Activated naive CD4-positive, alpha-beta T cell treated with anti-CD3 and anti-CD28 coated beads for 36 hours (primary cell): ENCODE data around the gene KIR2DL3. TPM values are rescaled to one million over a fixed set of nuclear protein-coding genes. Genes with fewer than 3 reads are reported as not detected.
"Not testable (repeated sequence)": the region's sequence is repeated elsewhere in the genome, so short reads cannot be mapped to it uniquely, and the experiment has no call there.

Experiments
- CTCF ChIA-PET: fragments of 350-600 bp; sonication (Branson Sonifier 250); formaldehyde crosslinking; loops from one replicate; lab custom pipeline; 2021; ENCODE audit warnings: antibody characterized with exemption; lab: Charles Lee
- DNase-seq: peaks from one replicate; pipeline ENCODE4 v3.0.0-alpha.2; 2020
- H3K27ac Mint-ChIP-seq: one replicate; pipeline ENCODE4 v1.8.0; 2021; ENCODE audit warnings: mild to moderate bottlenecking, mixed read lengths
- H3K27me3 Mint-ChIP-seq: one replicate; pipeline ENCODE4 v1.8.0; 2021; ENCODE audit warnings: low read depth, mixed read lengths
- H3K36me3 Mint-ChIP-seq: one replicate; pipeline ENCODE4 v1.8.0; 2021; ENCODE audit warnings: low read depth, mixed read lengths
- H3K4me1 Mint-ChIP-seq: one replicate; pipeline ENCODE4 v1.8.0; 2021; ENCODE audit warnings: low read depth, mixed read lengths
- H3K4me3 Mint-ChIP-seq: one replicate; pipeline ENCODE4 v1.8.0; 2021; ENCODE audit warnings: mild to moderate bottlenecking, moderate library complexity, mixed read lengths
- H3K9me3 Mint-ChIP-seq: one replicate; pipeline ENCODE4 v1.8.0; 2021; ENCODE audit warnings: mixed read lengths
- intact Hi-C: fragments of 100-400 bp; cut with micrococcal nuclease; formaldehyde crosslinking; loops from one replicate; pipeline ENCODE4 v1.15.1; 2023
- total RNA-seq, 2 experiments: library from RNA; stranded (reverse); gene quantifications; one replicate each; pipeline ENCODE4 v1.2.3, GENCODE V29; 2021

Gene KIR2DL3
- total RNA-seq, 2 experiments from 2014 or later, result not detected

DNA sequence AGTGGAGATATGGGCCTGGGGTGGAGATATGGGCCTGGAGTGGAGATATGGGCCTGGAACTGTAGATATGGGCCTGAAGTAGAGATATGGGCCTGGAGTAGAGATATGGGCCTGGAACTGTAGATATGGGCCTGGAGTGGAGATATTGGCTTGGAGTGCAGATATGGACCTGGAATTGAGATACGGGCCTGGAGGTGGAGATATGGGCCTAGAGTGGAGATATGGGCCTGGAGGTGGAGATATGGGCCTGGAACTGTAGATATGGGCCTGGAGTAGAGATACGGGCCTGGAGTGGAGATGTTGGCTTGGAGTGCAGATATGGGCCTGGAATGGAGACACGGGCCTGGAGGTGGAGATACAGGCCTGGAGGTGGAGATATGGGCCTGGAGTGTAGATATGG is 13.7 kb upstream of the KIR2DL3 start:
- no peak for DNase-seq
- CTCF ChIA-PET, result no interaction called here
- intact Hi-C loops, result no loop called here
- Mint-ChIP-seq H3K27me3 (peaks cover 4% of the 10 kb centered on the region), H3K27ac (no peak overlapping the region), H3K4me3 (no peak overlapping the region), H3K4me1 (no peaks in the 10 kb centered on the region), H3K36me3 (no peaks in the 10 kb centered on the region), H3K9me3 (peaks cover 12% of the 10 kb centered on the region)

DNA sequence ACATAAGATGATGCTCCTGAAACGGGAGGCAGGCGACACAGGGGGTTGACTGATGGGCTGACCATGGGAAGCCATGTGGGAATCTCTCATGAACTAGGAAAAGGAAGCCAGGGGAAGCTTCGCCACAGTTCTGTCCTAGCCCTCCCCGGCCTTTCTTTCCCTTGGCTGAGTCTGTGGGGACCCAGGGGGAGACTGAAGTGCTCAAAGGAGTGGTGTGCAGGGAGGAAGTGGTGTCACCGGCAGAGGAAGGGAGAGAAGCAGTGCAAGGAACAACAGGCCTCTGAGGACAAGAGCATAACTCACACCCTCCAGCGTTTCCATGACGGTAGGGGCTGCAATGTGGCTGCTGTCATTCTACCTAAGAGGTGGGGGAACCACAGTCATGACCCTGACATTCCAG is 13.0 kb upstream of the KIR2DL3 start:
- DNase-seq, result no peak
- no peaks in the 10 kb centered on the region for H3K36me3 Mint-ChIP-seq
- H3K9me3 Mint-ChIP-seq, result peaks cover 7% of the 10 kb centered on the region
- no peaks in the 10 kb centered on the region for H3K4me1 Mint-ChIP-seq
- intact Hi-C loops, result no loop called here
- CTCF ChIA-PET, result no interaction called here
- no peak overlapping the region for H3K4me3 Mint-ChIP-seq
- H3K27me3 Mint-ChIP-seq, result peaks cover 4% of the 10 kb centered on the region
- H3K27ac Mint-ChIP-seq, result no peak overlapping the region

GRCh38 chr19:54727562-54727961 is 10.8 kb upstream of the KIR2DL3 start:
- Mint-ChIP-seq H3K4me1 (no peaks in the 10 kb centered on the region), H3K4me3 (no peak overlapping the region), H3K9me3 (no peaks in the 10 kb centered on the region), H3K36me3 (no peaks in the 10 kb centered on the region), H3K27me3 (peaks cover 10% of the 10 kb centered on the region), H3K27ac (no peak overlapping the region)
- intact Hi-C loops, result no loop called here
- DNase-seq, result no peak
- CTCF ChIA-PET, result no interaction called here

DNA sequence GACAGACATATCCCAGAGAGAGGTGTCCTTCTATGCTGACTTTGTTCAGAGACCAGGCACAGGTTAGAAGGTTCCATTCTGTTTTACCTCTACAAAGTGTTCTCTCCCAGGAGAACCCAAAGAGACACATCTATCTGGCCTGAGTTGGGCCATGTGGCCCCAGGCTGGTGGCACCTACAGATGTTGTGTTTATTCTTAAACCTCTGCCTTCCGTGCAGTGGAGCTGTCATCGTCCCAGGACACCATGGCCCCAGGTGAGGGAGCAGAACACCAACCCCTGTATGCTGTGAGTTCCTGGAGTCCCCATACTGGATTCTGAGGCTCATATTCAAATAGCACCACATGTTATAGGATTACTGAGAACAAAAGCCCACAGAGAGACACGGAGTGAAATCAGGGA is 10.1 kb upstream of the KIR2DL3 start:
- CTCF ChIA-PET, result no interaction called here
- DNase-seq, result no peak
- Mint-ChIP-seq H3K27me3 (peaks cover 11% of the 10 kb centered on the region), H3K36me3 (no peaks in the 10 kb centered on the region), H3K4me3 (no peak overlapping the region), H3K9me3 (no peaks in the 10 kb centered on the region), H3K27ac (no peak overlapping the region), H3K4me1 (no peaks in the 10 kb centered on the region)
- intact Hi-C loops, result no loop called here

DNA sequence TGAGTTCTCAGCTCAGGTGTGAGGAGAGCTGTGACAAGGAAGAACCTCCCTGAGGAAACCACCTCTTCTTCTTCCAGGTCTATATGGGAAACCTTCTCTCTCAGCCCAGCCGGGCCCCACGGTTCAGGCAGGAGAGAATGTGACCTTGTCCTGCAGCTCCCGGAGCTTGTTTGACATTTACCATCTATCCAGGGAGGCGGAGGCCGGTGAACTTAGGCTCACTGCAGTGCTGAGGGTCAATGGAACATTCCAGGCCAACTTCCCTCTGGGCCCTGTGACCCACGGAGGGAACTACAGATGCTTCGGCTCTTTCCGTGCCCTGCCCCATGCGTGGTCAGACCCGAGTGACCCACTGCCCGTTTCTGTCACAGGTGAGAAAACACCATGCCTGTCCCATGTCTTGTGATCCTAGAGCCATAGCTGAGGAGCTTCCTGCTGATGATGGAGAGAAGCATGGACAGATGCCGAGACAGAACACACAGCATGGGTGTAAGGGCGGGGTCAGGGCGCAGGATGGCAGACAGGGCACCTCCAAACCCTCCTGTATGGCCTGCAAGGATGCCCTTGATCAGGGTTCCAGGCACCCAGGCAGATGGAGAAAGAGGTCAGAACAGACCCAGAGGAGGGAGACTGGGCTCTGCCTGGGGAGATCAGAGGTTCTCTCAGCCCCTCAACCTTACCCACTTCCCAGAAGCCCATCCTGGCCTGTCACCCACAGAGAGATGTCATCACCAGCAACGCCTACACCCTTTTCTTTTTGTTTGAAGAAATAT is 8.7 kb upstream of the KIR2DL3 start:
- peaks cover 11% of the 10 kb centered on the region for H3K27me3 Mint-ChIP-seq
- H3K4me3 Mint-ChIP-seq, result no peak overlapping the region
- H3K27ac Mint-ChIP-seq, result no peak overlapping the region
- intact Hi-C loops, result no loop called here
- no peak for DNase-seq
- no peaks in the 10 kb centered on the region for H3K36me3 Mint-ChIP-seq
- CTCF ChIA-PET, result no interaction called here
- H3K4me1 Mint-ChIP-seq, result no peaks in the 10 kb centered on the region
- peaks cover 2% of the 10 kb centered on the region for H3K9me3 Mint-ChIP-seq

DNA sequence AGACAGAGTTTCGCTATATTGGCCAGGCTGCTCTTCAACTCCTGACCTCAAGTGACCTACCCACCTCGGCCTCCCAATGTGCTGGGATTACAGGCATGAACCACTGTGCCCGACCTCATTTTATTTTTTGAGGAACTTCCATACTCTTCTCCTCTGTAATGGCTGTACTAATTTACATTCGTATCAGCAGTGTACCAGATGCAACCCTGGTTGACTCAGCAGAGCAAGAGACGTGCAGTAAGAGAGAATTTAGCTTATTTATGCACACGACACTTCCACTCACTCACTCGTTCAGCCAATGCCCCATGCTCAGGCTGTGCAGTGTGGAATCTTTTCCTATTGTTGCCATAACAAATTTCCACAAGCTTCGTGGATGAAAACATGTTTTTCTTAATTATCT is 7.1 kb upstream of the KIR2DL3 start:
- intact Hi-C loops, result no loop called here

DNA sequence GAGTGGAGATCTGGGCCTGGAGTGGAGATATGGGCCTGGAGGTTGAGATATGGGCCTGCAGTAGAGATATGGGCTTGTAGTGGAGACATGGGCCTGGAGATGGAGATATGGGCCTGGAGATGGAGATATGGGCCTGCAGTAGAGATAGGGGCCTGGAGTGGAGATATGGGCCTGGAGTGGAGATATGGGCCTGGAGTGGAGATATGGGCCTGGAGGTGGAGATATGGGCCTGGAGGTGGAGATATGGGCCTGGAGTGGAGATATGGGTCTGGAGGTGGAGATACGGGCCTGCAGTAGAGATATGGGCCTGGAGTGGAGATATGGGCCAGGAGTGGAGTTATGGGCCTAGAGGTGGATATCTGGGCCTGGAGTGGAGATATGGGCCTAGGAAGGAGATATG is 402 bp downstream of the KIR2DL3 start:
- H3K4me1 Mint-ChIP-seq, result no peaks in the 10 kb centered on the region
- DNase-seq, result no peak
- CTCF ChIA-PET, result no interaction called here
- H3K4me3 Mint-ChIP-seq, result no peak overlapping the region
- H3K27ac Mint-ChIP-seq, result no peak overlapping the region
- peaks cover 1% of the 10 kb centered on the region for H3K9me3 Mint-ChIP-seq
- H3K36me3 Mint-ChIP-seq, result no peaks in the 10 kb centered on the region
- H3K27me3 Mint-ChIP-seq, result peaks cover 5% of the 10 kb centered on the region
- intact Hi-C loops, result no loop called here

More for the DNA sequence above, 7.1 kb upstream of the KIR2DL3 start:
- Mint-ChIP-seq H3K36me3 (no peaks in the 10 kb centered on the region), H3K27ac (no peak overlapping the region), H3K9me3 (peaks cover 2% of the 10 kb centered on the region), H3K4me1 (no peaks in the 10 kb centered on the region), H3K27me3 (peaks cover 11% of the 10 kb centered on the region), H3K4me3 (no peak overlapping the region)
- CTCF ChIA-PET, result no interaction called here
- DNase-seq, result no peak

- peaks cover 1% of the 10 kb centered on the region for H3K9me3 Mint-ChIP-seq
- intact Hi-C loops, result no loop called here
- CTCF ChIA-PET, result no interaction called here
- H3K27me3 Mint-ChIP-seq, result peaks cover 5% of the 10 kb centered on the region
- DNase-seq, result no peak
- no peaks in the 10 kb centered on the region for H3K4me1 Mint-ChIP-seq
- H3K4me3 Mint-ChIP-seq, result no peak overlapping the region
- H3K27ac Mint-ChIP-seq, result no peak overlapping the region
- no peaks in the 10 kb centered on the region for H3K36me3 Mint-ChIP-seq
These were observed 1.5 kb downstream of the KIR2DL3 start for GRCh38 chr19:54739587-54740497.

DNA sequence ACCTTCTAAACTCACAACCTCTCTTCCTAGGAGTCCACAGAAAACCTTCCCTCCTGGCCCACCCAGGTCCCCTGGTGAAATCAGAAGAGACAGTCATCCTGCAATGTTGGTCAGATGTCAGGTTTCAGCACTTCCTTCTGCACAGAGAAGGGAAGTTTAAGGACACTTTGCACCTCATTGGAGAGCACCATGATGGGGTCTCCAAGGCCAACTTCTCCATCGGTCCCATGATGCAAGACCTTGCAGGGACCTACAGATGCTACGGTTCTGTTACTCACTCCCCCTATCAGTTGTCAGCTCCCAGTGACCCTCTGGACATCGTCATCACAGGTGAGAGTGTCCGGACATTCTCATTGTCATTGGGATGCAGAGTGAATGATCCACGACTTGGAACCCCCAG is 3.6 kb downstream of the KIR2DL3 start:
- H3K9me3 Mint-ChIP-seq, DNase-seq, intact Hi-C loops, H3K27me3 Mint-ChIP-seq, H3K4me3 Mint-ChIP-seq, CTCF ChIA-PET, H3K27ac Mint-ChIP-seq, H3K36me3 Mint-ChIP-seq, H3K4me1 Mint-ChIP-seq: not testable (repeated sequence)

- DNase-seq, H3K36me3 Mint-ChIP-seq, H3K27me3 Mint-ChIP-seq, H3K4me1 Mint-ChIP-seq, intact Hi-C loops, H3K9me3 Mint-ChIP-seq, H3K27ac Mint-ChIP-seq, H3K4me3 Mint-ChIP-seq: not testable (repeated sequence)
- CTCF ChIA-PET, result interaction anchor here (0.6 kb wide), 1 partner anchor 1300 kb away, joined by 3 read pairs; no protein-coding TSS in a partner anchor
These were observed 5.8 kb downstream of the KIR2DL3 start for GRCh38 chr19:54744080-54744479.

DNA sequence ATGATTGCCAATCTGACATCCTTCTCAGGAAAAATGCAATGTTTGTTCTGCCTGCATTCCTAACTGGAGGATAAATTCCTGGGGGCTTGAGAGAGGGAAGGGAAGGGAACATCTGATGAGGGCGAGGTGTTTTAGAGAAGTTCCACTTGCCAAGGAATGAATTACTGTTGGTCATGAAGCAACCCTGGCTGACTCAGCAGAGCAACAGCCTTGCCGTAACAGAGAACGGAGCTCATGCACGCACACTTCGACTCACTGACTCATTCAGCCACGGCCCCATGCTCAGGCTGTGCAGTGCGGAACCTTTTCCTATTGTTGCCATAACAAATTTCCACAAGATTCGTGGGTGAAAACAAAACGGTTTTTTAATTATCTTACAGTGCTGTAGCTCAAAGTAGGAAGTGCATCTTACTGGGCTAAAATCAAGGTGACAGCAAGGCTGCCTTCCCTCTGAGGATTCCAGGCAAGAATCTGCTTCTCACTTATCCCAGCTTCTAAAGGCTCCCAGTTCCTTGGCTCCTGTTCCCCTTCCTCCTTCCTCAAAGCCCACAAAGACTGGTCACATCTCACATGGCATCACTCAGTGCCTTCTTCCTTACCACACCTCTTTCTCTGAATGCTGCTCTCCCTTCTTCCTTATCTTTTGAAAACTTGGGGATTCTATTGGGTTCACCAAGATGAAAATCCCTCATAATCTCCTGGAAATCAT is 9.5 kb downstream of the KIR2DL3 start:
- intact Hi-C loops, DNase-seq, H3K4me1 Mint-ChIP-seq, H3K4me3 Mint-ChIP-seq, H3K27ac Mint-ChIP-seq, CTCF ChIA-PET, H3K36me3 Mint-ChIP-seq, H3K27me3 Mint-ChIP-seq, H3K9me3 Mint-ChIP-seq: not testable (repeated sequence)

DNA sequence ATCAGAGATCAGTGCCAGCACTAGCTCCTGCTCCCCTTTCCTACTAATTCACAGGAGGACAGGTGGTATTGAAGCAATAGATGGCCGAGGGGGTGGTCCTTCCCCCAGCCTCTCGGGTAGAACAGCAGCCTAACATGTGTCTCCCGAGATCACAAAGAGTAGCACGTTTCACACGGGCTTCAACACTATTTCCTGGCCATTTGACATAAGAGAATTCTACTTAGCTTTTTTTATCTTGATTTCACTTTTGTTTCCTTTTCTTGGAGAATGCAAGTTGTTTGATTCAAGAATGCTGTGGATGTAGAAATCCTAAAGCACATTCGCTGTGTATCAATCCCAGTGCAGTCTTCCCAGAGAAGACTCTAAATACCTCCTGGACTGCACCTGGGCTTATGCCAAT is 12.0 kb downstream of the KIR2DL3 start:
- DNase-seq, intact Hi-C loops, H3K27ac Mint-ChIP-seq, CTCF ChIA-PET, H3K9me3 Mint-ChIP-seq, H3K4me3 Mint-ChIP-seq, H3K4me1 Mint-ChIP-seq, H3K27me3 Mint-ChIP-seq, H3K36me3 Mint-ChIP-seq: not testable (repeated sequence)
